GM19372 (cell line): ENCODE results near the gene KLHL35.

ENCODE experiments used
- ATAC-seq: cut with Tn5 transposase; IDR thresholded peaks from one replicate; pipeline ENCODE4 v1.9.1; 2021; ENCODE audit warnings: mild to moderate bottlenecking, low read depth, moderate library complexity; ENCODE audit not compliant: unreplicated experiment

Gene KLHL35

GRCh38 chr11:75442161-75442885 lies 9.3 kb upstream of the KLHL35 start:
- no peak for ATAC-seq

- ATAC-seq, result no peak
Measured at GRCh38 chr11:75441804-75442132, 8.8 kb upstream of the KLHL35 start.

- ATAC-seq, result no peak
Measured at GRCh38 chr11:75440960-75441803, 8.2 kb upstream of the KLHL35 start.

- no peak for ATAC-seq
Measured at GRCh38 chr11:75439495-75440120, 6.6 kb upstream of the KLHL35 start.

GRCh38 chr11:75439026-75439425 lies 6.0 kb upstream of the KLHL35 start:
- no peak for ATAC-seq

GRCh38 chr11:75437966-75438659 lies 5.1 kb upstream of the KLHL35 start:
- ATAC-seq, result no peak

GRCh38 chr11:75436806-75437205 lies 3.8 kb upstream of the KLHL35 start:
- no peak for ATAC-seq

- ATAC-seq, result no peak
Measured at GRCh38 chr11:75435571-75435925, 2.5 kb upstream of the KLHL35 start.

- no peak for ATAC-seq
Measured at GRCh38 chr11:75434886-75435570, 2.0 kb upstream of the KLHL35 start.

- no peak for ATAC-seq
Measured at GRCh38 chr11:75434051-75434450, 1.0 kb upstream of the KLHL35 start.

GRCh38 chr11:75433443-75433842 lies 440 bp upstream of the KLHL35 start:
- no peak for ATAC-seq

- no peak for ATAC-seq
Measured at GRCh38 chr11:75431533-75432525, 1.2 kb downstream of the KLHL35 start.

GRCh38 chr11:75430714-75431532 lies 2.1 kb downstream of the KLHL35 start:
- ATAC-seq, result no peak

GRCh38 chr11:75429902-75430713 lies 2.9 kb downstream of the KLHL35 start:
- no peak for ATAC-seq

GRCh38 chr11:75429641-75429901 lies 3.4 kb downstream of the KLHL35 start:
- ATAC-seq, result no peak

- ATAC-seq, result no peak
Measured at GRCh38 chr11:75428989-75429640, 3.9 kb downstream of the KLHL35 start.

GRCh38 chr11:75428281-75428724 lies 4.7 kb downstream of the KLHL35 start:
- no peak for ATAC-seq
